GM19438 (cell line): ENCODE data around the gene DLL1.

Experiments used
- ATAC-seq: cut with Tn5 transposase; IDR thresholded peaks from one replicate; pipeline ENCODE4 v1.9.1; 2021; ENCODE audit warnings: low read depth; ENCODE audit not compliant: unreplicated experiment

Gene DLL1

DNA sequence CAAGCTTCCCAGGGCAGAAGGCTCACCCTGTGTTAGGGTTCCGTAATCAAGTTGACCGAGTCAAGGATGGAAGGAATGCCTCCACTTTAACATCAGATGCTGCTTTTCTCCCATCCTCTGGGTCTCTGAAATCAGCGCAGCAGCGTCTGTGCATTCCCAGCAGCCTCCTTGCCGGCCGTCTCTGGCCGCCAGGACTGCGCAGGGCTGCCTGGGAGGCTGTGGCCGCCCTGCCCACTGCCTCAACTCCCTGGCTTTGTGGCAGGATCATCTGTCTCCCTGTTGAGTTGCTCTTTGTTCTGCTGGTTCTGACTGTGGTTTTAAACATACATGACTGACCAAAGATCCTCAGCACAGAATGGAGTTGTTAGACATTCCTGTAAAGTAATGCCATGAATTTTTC, 56.5 kb downstream of the DLL1 start:
- no peak for ATAC-seq

DNA sequence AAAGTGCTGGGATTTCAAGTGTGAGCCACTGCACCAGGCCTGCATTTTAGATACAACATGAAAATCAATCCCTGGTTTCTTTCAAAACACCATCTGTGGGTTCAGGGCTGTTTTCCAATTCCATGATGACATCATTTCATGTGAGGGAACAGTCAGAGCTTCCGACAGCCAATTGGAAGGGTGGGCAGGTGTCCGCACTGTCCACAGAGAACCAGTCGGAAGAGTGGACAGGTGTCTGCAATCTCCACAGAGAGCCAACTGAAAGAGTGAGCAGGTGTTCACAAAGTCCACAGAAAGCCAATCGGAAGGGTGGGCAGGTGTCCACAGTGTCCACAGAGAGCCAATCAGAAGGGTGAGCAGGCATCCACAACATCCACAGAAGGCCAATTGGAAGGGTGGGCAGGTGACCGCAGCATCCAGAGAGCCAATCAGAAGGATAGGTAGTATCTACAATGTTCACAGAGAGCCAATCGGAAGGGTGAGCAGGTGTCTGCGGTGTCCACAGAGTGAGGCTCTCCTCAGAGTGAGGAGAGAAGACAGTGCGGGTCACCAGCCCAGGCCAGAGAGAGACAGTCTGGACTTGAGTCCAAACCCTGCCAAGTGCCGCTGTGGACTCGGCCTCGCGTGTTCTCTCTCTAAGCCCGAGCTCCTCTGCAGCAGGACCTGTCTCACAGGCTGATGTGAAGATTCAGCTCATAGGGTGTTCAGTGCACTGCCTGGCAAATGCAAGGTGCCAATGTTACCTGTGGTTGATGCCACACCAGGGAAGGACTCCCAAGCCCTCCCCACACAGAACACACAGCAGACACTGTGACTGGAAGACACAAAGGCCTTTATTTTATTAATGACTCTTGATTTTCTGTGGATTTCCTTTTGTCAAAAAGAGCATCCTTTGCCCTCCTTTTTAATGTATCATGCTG, 57.3 kb downstream of the DLL1 start:
- no peak for ATAC-seq
